GM18867 (cell line): ENCODE measurements around the gene EIF4G3.
"Not testable (repeated sequence)": the region's sequence is repeated elsewhere in the genome, so short reads cannot be mapped to it uniquely, and the experiment has no call there.

ENCODE experiments used
- ATAC-seq: cut with Tn5 transposase; IDR thresholded peaks from one replicate; pipeline ENCODE4 v1.9.1; 2021; ENCODE audit warnings: mild to moderate bottlenecking, moderate library complexity; ENCODE audit not compliant: unreplicated experiment

Gene EIF4G3, protein sequence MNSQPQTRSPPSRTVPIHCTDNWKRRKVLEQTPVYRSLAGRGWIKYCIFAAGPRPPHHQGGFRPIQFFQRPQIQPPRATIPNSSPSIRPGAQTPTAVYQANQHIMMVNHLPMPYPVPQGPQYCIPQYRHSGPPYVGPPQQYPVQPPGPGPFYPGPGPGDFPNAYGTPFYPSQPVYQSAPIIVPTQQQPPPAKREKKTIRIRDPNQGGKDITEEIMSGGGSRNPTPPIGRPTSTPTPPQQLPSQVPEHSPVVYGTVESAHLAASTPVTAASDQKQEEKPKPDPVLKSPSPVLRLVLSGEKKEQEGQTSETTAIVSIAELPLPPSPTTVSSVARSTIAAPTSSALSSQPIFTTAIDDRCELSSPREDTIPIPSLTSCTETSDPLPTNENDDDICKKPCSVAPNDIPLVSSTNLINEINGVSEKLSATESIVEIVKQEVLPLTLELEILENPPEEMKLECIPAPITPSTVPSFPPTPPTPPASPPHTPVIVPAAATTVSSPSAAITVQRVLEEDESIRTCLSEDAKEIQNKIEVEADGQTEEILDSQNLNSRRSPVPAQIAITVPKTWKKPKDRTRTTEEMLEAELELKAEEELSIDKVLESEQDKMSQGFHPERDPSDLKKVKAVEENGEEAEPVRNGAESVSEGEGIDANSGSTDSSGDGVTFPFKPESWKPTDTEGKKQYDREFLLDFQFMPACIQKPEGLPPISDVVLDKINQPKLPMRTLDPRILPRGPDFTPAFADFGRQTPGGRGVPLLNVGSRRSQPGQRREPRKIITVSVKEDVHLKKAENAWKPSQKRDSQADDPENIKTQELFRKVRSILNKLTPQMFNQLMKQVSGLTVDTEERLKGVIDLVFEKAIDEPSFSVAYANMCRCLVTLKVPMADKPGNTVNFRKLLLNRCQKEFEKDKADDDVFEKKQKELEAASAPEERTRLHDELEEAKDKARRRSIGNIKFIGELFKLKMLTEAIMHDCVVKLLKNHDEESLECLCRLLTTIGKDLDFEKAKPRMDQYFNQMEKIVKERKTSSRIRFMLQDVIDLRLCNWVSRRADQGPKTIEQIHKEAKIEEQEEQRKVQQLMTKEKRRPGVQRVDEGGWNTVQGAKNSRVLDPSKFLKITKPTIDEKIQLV (N-terminal part only)

GRCh38 chr1:21176586-21177555 lies at the start of gene EIF4G3:
TSS of gene EIF4G3 (minus strand) at chr1:21176897. CDS start at chr1:21002742, 174,155 bp downstream.
- ATAC-seq = peak; percentile 89

DNA sequence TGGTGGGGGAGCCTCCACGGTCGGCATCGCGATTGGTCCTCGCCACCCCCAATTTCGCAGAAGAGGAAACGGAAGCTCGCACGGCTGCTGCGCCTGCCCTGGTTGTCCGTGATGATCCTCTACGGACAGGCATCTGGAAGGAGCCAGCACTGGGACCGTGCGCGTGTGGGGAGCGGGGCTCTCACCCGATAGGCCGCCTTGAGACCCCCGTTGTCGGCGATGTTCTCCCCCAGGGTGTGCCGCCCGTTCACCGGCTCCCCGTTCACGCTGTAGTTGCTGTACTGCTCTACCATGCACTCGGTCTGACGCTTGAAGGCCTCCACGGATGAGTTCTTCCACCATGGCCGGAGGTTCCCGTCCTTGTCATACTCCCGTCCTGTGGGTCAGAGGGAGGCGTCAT lies 48.4 kb upstream of the EIF4G3 start:
- no peak for ATAC-seq

GRCh38 chr1:21220815-21221214 lies 44.1 kb upstream of the EIF4G3 start:
- no peak for ATAC-seq

GRCh38 chr1:21219674-21220073 lies 43.0 kb upstream of the EIF4G3 start:
- no peak for ATAC-seq

GRCh38 chr1:21217812-21218596 lies 41.3 kb upstream of the EIF4G3 start:
- ATAC-seq = no peak

GRCh38 chr1:21216835-21217811 lies 40.4 kb upstream of the EIF4G3 start:
- ATAC-seq = no peak

GRCh38 chr1:21212126-21212525 lies 35.4 kb upstream of the EIF4G3 start:
- ATAC-seq = no peak

DNA sequence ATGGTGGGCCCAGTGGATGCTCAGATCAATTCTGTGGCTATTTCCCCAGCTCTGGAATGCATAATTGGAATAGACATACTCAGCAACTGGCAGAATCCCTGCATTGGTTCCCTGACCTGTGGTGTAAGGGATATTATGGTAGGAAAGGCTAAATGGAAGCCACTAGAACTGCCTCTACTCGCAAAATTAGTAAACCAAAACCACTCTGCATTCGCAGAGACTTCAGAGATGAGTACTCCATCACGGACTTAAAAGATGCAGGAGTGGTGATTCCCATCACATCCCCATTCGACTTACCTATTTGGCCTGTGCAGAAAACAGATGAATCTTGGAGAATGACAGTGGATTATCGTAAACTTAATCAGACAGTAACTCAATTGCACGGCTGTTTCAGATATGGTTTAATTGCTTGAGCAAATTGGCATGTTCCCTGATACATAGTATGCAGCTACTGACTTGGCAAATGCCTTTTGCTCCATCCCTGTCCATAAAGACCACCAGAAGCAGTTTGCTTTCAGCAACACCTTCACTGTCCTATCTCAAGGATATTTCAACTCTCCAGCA lies 31.5 kb upstream of the EIF4G3 start:
- ATAC-seq = not testable (repeated sequence)

DNA sequence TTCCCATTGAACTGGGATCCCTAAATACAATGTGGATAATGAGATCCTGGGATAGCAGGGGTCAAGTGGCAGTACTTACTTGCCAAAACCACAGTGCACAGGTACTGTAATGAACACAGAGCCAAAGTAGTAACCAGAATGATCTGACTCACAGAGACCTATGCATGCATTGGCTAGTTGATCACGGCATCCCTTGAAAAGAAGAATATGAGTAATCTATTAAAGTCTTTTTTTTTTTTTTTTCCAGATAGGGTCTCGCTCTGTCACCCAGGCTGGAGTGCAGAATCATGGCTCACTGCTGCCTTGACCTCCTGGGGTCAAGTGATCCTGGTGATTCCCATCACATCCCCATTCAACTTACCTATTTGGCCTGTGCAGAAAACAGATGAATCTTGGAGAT lies 29.4 kb upstream of the EIF4G3 start:
- no peak for ATAC-seq

DNA sequence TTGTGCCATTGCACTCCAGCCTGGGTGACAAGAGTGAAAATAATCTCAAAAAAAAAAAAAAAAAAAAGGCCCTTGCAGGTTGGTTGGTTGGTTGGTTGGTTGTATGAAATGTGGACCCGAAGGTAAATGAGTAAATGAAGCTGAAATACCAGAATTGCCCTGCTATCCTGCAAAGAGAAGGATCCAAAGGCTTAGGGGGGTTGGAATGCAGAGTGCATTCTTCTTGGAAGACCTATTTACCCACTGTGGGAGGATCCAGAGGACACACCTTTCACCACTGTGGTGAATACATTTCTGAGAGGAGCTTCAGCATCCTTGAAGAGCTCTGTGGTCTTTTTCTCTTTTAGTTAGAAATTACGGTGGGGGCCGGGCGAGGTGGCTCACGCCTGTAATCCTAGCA lies 28.7 kb upstream of the EIF4G3 start:
- ATAC-seq = no peak

DNA sequence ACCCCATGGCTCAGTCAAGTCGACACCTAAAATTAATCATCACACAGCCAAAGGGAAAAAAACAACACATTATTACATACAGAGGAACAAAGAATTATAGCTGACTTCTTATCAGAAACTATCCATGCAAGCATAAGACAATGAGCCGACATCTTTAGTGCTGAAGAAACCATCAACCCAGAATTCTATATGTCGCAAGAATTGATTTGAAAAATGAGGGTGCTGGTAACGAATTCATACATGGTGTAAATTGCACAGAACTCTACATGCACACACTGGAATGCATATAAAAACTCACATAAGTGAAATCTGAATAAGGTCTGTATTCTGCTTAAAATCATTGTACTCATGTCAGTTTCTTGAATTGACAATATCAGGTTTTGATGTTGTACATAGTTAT lies 25.0 kb upstream of the EIF4G3 start:
- no peak for ATAC-seq

- ATAC-seq = not testable (repeated sequence)
Observed at GRCh38 chr1:21201238-21201637, 24.5 kb upstream of the EIF4G3 start.

GRCh38 chr1:21200767-21201166 lies 24.1 kb upstream of the EIF4G3 start:
- no peak for ATAC-seq

DNA sequence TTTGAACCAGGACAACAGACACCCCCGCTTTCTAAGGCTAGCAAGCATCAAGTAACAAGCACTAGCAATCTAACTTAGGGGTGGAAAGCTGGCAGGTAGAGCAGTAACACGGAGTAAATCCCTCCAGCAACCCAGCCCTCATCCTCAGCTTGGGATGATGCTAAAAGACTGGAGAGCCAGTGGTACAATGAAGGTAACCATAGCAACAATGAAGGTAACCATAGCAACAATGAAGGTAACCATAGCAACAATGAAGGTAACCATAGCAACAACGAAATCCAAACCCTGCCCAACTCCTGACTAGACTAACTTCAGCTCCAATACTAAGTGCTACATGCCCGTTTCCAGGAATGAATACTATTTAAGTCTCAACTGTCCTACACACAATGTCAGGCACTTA lies 22.2 kb upstream of the EIF4G3 start:
- no peak for ATAC-seq

DNA sequence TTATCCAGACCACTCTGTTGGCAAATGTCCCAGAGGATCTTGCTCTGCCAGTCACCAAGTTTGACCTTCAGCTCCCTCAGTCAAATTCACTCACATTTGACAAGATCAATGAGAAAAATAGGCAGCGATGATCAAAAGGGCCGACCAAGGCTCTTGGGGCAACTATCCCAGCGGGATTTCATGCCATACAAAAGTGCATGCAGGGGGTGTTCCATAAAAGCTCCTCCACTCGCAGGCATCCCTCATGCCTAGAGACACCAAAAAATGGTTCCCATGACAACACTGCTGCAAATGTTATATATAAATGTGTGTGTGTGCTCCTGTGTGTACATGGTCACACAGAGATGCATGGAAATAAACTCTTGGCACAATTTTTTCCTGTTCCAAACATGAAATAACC lies 16.2 kb upstream of the EIF4G3 start:
- ATAC-seq = no peak

- no peak for ATAC-seq
Observed at GRCh38 chr1:21192284-21192683, 15.6 kb upstream of the EIF4G3 start.

GRCh38 chr1:21190771-21191170 lies 14.1 kb upstream of the EIF4G3 start:
- not testable (repeated sequence) for ATAC-seq

GRCh38 chr1:21189906-21190500 lies 13.3 kb upstream of the EIF4G3 start:
- no peak for ATAC-seq
